WI38 (cell line): ENCODE results near the gene ADAMTS4.

ENCODE experiments used
- H3K4me3 ChIP-seq: 2 replicates; pipeline ENCODE4 v1.5.1; 2011; ENCODE audit warnings: low read depth, mild to moderate bottlenecking, control low read depth, low read length
- TF ChIP-seq, protein P1 (sequence below): IDR thresholded peaks from 2 replicates; pipeline ENCODE4 v1.5.1; 2012; ENCODE audit warnings: low read depth, mild to moderate bottlenecking, control low read depth, low read length

ADAMTS4 gene

GRCh38 chr1:161140755-161141400 is 58.0 kb downstream of the ADAMTS4 start:
- TF ChIP-seq, protein P1, sequence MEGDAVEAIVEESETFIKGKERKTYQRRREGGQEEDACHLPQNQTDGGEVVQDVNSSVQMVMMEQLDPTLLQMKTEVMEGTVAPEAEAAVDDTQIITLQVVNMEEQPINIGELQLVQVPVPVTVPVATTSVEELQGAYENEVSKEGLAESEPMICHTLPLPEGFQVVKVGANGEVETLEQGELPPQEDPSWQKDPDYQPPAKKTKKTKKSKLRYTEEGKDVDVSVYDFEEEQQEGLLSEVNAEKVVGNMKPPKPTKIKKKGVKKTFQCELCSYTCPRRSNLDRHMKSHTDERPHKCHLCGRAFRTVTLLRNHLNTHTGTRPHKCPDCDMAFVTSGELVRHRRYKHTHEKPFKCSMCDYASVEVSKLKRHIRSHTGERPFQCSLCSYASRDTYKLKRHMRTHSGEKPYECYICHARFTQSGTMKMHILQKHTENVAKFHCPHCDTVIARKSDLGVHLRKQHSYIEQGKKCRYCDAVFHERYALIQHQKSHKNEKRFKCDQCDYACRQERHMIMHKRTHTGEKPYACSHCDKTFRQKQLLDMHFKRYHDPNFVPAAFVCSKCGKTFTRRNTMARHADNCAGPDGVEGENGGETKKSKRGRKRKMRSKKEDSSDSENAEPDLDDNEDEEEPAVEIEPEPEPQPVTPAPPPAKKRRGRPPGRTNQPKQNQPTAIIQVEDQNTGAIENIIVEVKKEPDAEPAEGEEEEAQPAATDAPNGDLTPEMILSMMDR = no peak
- no peak overlapping the region for H3K4me3 ChIP-seq

- no peak overlapping the region for H3K4me3 ChIP-seq
- TF ChIP-seq, protein P1 = peak; percentile 30; the same call in 1 of the 2 replicates
Measured at GRCh38 chr1:161139766-161140165, 59.1 kb downstream of the ADAMTS4 start.

GRCh38 chr1:161138431-161138830 is 60.4 kb downstream of the ADAMTS4 start:
- H3K4me3 ChIP-seq = no peak overlapping the region
- TF ChIP-seq, protein P1 = no peak

DNA sequence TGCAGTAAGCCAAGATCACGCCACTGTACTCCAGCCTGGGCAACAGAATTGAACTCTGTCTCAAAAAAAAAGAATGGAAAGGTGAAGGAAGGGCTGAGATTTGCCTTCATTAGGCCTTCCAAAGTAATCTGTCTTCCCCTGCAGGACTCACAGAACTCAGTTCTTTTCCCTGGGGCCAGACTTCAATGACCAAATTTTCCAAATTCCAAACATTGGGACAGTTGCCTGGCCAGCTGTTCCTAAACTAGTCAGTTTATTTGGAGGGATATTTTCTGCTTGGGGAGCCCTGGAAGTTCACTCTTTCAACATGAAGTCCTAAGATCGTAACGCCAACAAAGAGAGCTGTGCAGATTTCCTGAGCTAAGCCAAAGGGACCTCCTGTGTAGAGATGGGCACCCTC is 61.0 kb downstream of the ADAMTS4 start:
- no peak overlapping the region for H3K4me3 ChIP-seq
- TF ChIP-seq, protein P1 = no peak
